ENCODE measurements around the gene BARHL2.

Gene BARHL2

GRCh38 chr1:90716552-90717355 lies at the start of gene BARHL2:
Gene BARHL2 (minus strand): TSS chr1:90717302. CDS start chr1:90717195, 107 bp downstream.
- DNase-seq (ENCODE audit: low read depth, low spot score): no peak

GRCh38 chr1:90763930-90764329 lies 46.8 kb upstream of the BARHL2 start:
- no peak for DNase-seq (ENCODE audit: low read depth, low spot score)

- DNase-seq (ENCODE audit: low read depth, low spot score): no peak
These were observed 46.4 kb upstream of the BARHL2 start for GRCh38 chr1:90763506-90763905.

GRCh38 chr1:90761781-90762589 lies 44.9 kb upstream of the BARHL2 start:
- DNase-seq (ENCODE audit: low read depth, low spot score): no peak

GRCh38 chr1:90761156-90761555 lies 44.1 kb upstream of the BARHL2 start:
- no peak for DNase-seq (ENCODE audit: low read depth, low spot score)

GRCh38 chr1:90753556-90753955 lies 36.5 kb upstream of the BARHL2 start:
- no peak for DNase-seq (ENCODE audit: low read depth, low spot score)

- no peak for DNase-seq (ENCODE audit: low read depth, low spot score)
These were observed 31.6 kb upstream of the BARHL2 start for GRCh38 chr1:90748668-90749067.

GRCh38 chr1:90746857-90747256 lies 29.8 kb upstream of the BARHL2 start:
- DNase-seq (ENCODE audit: low read depth, low spot score): no peak

- no peak for DNase-seq (ENCODE audit: low read depth, low spot score)
These were observed 28.9 kb upstream of the BARHL2 start for GRCh38 chr1:90745972-90746371.

- DNase-seq (ENCODE audit: low read depth, low spot score): no peak
These were observed 15.0 kb upstream of the BARHL2 start for GRCh38 chr1:90732136-90732535.

GRCh38 chr1:90731382-90732050 lies 14.4 kb upstream of the BARHL2 start:
- DNase-seq (ENCODE audit: low read depth, low spot score): no peak

- no peak for DNase-seq (ENCODE audit: low read depth, low spot score)
These were observed 13.3 kb upstream of the BARHL2 start for GRCh38 chr1:90730243-90731022.

GRCh38 chr1:90729504-90730242 lies 12.6 kb upstream of the BARHL2 start:
- DNase-seq (ENCODE audit: low read depth, low spot score): no peak

GRCh38 chr1:90728502-90729287 lies 11.6 kb upstream of the BARHL2 start:
- no peak for DNase-seq (ENCODE audit: low read depth, low spot score)

- DNase-seq (ENCODE audit: low read depth, low spot score): no peak
These were observed 10.9 kb upstream of the BARHL2 start for GRCh38 chr1:90727917-90728501.

GRCh38 chr1:90726986-90727480 lies 9.9 kb upstream of the BARHL2 start:
- DNase-seq (ENCODE audit: low read depth, low spot score): no peak

- no peak for DNase-seq (ENCODE audit: low read depth, low spot score)
These were observed 9.4 kb upstream of the BARHL2 start for GRCh38 chr1:90726425-90726985.

GRCh38 chr1:90725657-90726424 lies 8.7 kb upstream of the BARHL2 start:
- DNase-seq (ENCODE audit: low read depth, low spot score): no peak

Measured in iPS DF 19.7 (cell line).